Suprapubic skin (tissue), 4 donors: ENCODE results near the gene TM9SF2. TPM values are rescaled to one million over a fixed set of nuclear protein-coding genes. Genes with fewer than 3 reads are reported as not detected.

Source experiments
- DNase-seq, 2 donors: peaks; one replicate each; pipeline ENCODE4 v3.0.0-alpha.2; 2019; ENCODE audit warnings: low spot score in 2 of 2
- H3K27ac ChIP-seq: fragments of 200-600 bp; sonication (generic); one replicate; pipeline ENCODE4 v1.5.1; 2019
- H3K27me3 ChIP-seq: fragments of 200-600 bp; sonication (generic); one replicate; pipeline ENCODE4 v1.5.1; 2019
- H3K36me3 ChIP-seq: fragments of 200-600 bp; sonication (generic); one replicate; pipeline ENCODE4 v1.5.1; 2019
- H3K4me1 ChIP-seq: fragments of 200-600 bp; sonication (generic); one replicate; pipeline ENCODE4 v1.5.1; 2019
- H3K4me3 ChIP-seq: fragments of 200-600 bp; sonication (generic); one replicate; pipeline ENCODE4 v1.5.1; 2019; ENCODE audit warnings: mild to moderate bottlenecking
- H3K9me3 ChIP-seq: fragments of 200-600 bp; sonication (generic); one replicate; pipeline ENCODE4 v1.5.1; 2019
- CTCF ChIP-seq, 2 donors: fragments of 200-600 bp in 1 of 2; fragments of 450-650 bp in 1 of 2; sonication (generic) in 1 of 2; IDR thresholded peaks; one replicate each; pipeline ENCODE4 v1.5.1; 2016 to 2019; ENCODE audit warnings: antibody characterized with exemption in 2 of 2, mild to moderate bottlenecking in 1 of 2, moderate library complexity in 1 of 2
- EP300 ChIP-seq: sonication (generic); formaldehyde crosslinking; IDR thresholded peaks from one replicate; pipeline ENCODE4 v1.6.1; 2017; ENCODE audit warnings: antibody characterized with exemption
- POLR2A ChIP-seq, 2 donors: fragments of 450-650 bp; IDR thresholded peaks; one replicate each; pipeline ENCODE4 v1.6.1; 2017; ENCODE audit warnings: antibody characterized with exemption in 2 of 2, mild to moderate bottlenecking in 2 of 2, moderate library complexity in 2 of 2
- POLR2AphosphoS5 ChIP-seq, 3 donors: sonication (generic); formaldehyde crosslinking; IDR thresholded peaks; one replicate each; pipeline ENCODE4 v1.6.1; 2017; ENCODE audit warnings: antibody characterized with exemption in 3 of 3
- WGBS: methylation state at CpG from one replicate; pipeline ENCODE4 v1.1.5; 2018; 5-methylcytosine and 5-hydroxymethylcytosine counted together
- total RNA-seq, 4 donors: library from RNA; depleted of rRNA; stranded (reverse); fragments of >200 nt; gene quantifications; one replicate each; pipeline ENCODE4 v1.1.0, GENCODE V29; 2016

Gene TM9SF2
- total RNA-seq, 4 donors from 2014 or later = 64.2 to 108 (median 91.4) TPM

GRCh38 chr13:99585609-99586008 lies 84.3 kb downstream of the TM9SF2 start:
- no peaks in the 10 kb centered on the region for H3K27me3 ChIP-seq
- H3K27ac ChIP-seq = no peak overlapping the region
- no peaks in the 10 kb centered on the region for H3K9me3 ChIP-seq
- H3K4me3 ChIP-seq = no peak overlapping the region
- TF ChIP-seq EP300 (no peak), POLR2AphosphoS5 (IDR thresholded peaks at IDR 0.05) (no peak), POLR2A (IDR thresholded peaks at IDR 0.05) (no peak), CTCF (IDR thresholded peaks at IDR 0.05) (no peak)
- DNase-seq = no peak
- peaks cover 4% of the 10 kb centered on the region for H3K4me1 ChIP-seq
- WGBS = 75% methylated on average over 3 of the region's 3 CpGs
- H3K36me3 ChIP-seq = no peaks in the 10 kb centered on the region

- no peak for DNase-seq
- WGBS = 81% methylated on average over 8 of the region's 8 CpGs
- no peak overlapping the region for H3K4me3 ChIP-seq
- H3K4me1 ChIP-seq = peaks cover 10% of the 10 kb centered on the region
- no peak overlapping the region for H3K27ac ChIP-seq
- no peak for TF ChIP-seq CTCF (IDR thresholded peaks at IDR 0.05)
- no peak for TF ChIP-seq POLR2A (IDR thresholded peaks at IDR 0.05)
- TF ChIP-seq POLR2AphosphoS5 (IDR thresholded peaks at IDR 0.05) = no peak
- TF ChIP-seq EP300 = no peak
- H3K9me3 ChIP-seq = no peaks in the 10 kb centered on the region
- no peaks in the 10 kb centered on the region for H3K36me3 ChIP-seq
- no peaks in the 10 kb centered on the region for H3K27me3 ChIP-seq
These were observed 85.7 kb downstream of the TM9SF2 start for GRCh38 chr13:99587021-99587420.

- DNase-seq = no peak
- TF ChIP-seq EP300 (no peak), POLR2AphosphoS5 (IDR thresholded peaks at IDR 0.05) (no peak), POLR2A (IDR thresholded peaks at IDR 0.05) (no peak), CTCF (IDR thresholded peaks at IDR 0.05) (no peak)
- Histone ChIP-seq H3K27me3 (no peaks in the 10 kb centered on the region), H3K9me3 (no peaks in the 10 kb centered on the region), H3K36me3 (no peaks in the 10 kb centered on the region), H3K4me1 (peaks cover 10% of the 10 kb centered on the region), H3K27ac (no peak overlapping the region), H3K4me3 (no peak overlapping the region)
- 86% methylated on average over 4 of the region's 4 CpGs for WGBS
These were observed 86.8 kb downstream of the TM9SF2 start for GRCh38 chr13:99587893-99588606.

- Histone ChIP-seq H3K4me3 (no peak overlapping the region), H3K27me3 (no peaks in the 10 kb centered on the region), H3K36me3 (no peaks in the 10 kb centered on the region), H3K9me3 (no peaks in the 10 kb centered on the region), H3K4me1 (peaks cover 10% of the 10 kb centered on the region), H3K27ac (no peak overlapping the region)
- WGBS = 81% methylated on average over 6 of the region's 6 CpGs
- TF ChIP-seq CTCF (IDR thresholded peaks at IDR 0.05) = no peak
- no peak for TF ChIP-seq EP300
- no peak for DNase-seq
These were observed 88.3 kb downstream of the TM9SF2 start for GRCh38 chr13:99589575-99589974.

- H3K4me1 ChIP-seq = peaks cover 10% of the 10 kb centered on the region
- no peak overlapping the region for H3K4me3 ChIP-seq
- no peak overlapping the region for H3K27ac ChIP-seq
- no peaks in the 10 kb centered on the region for H3K9me3 ChIP-seq
- no peaks in the 10 kb centered on the region for H3K27me3 ChIP-seq
- no peak for DNase-seq
- no peak for TF ChIP-seq POLR2AphosphoS5 (IDR thresholded peaks at IDR 0.05)
- H3K36me3 ChIP-seq = no peaks in the 10 kb centered on the region
- WGBS = 51% methylated on average over 3 of the region's 3 CpGs
These were observed 89.3 kb downstream of the TM9SF2 start for GRCh38 chr13:99590519-99591011.
